ENCODE measurements around the gene GPRC5C. TPM values are rescaled to one million over a fixed set of nuclear protein-coding genes. Genes with fewer than 3 reads are reported as not detected.

The GPRC5C gene
- total and polyA plus RNA-seq, 2 experiments from 2014 or later = 106 to 114 TPM

- Histone ChIP-seq H3K27me3 (peaks cover 6% of the 10 kb centered on the region), H3K4me3 (no peak overlapping the region), H3K4me1 (ENCODE audit: low read depth) (peaks cover 12% of the 10 kb centered on the region), H3K9me3 (ENCODE audit: low read depth) (no peaks in the 10 kb centered on the region), H3K27ac (no peak overlapping the region), H3K36me3 (no peaks in the 10 kb centered on the region)
- TF ChIP-seq CTCF (IDR thresholded peaks at IDR 0.05; ENCODE audit: low read depth, low read length) = no peak
- DNase-seq (ENCODE audit: low read depth in 1 of 2, low spot score in 1 of 2) = no peak
Observed at GRCh38 chr17:74455821-74456220, 23.9 kb downstream of the GPRC5C start.

- Histone ChIP-seq H3K27ac (no peak overlapping the region), H3K9me3 (ENCODE audit: low read depth) (no peaks in the 10 kb centered on the region), H3K27me3 (peaks cover 6% of the 10 kb centered on the region), H3K4me3 (no peak overlapping the region), H3K4me1 (ENCODE audit: low read depth) (peaks cover 12% of the 10 kb centered on the region), H3K36me3 (no peaks in the 10 kb centered on the region)
- TF ChIP-seq CTCF (IDR thresholded peaks at IDR 0.05; ENCODE audit: low read depth, low read length) = peak; percentile 92
- DNase-seq (ENCODE audit: low read depth in 1 of 2, low spot score in 1 of 2) = peak; percentile 82 to 85
Observed at GRCh38 chr17:74457146-74457819, 25.4 kb downstream of the GPRC5C start.

- no peak for TF ChIP-seq CTCF (IDR thresholded peaks at IDR 0.05; ENCODE audit: low read depth, low read length)
- Histone ChIP-seq H3K36me3 (no peaks in the 10 kb centered on the region), H3K9me3 (ENCODE audit: low read depth) (no peaks in the 10 kb centered on the region), H3K27me3 (peaks cover 6% of the 10 kb centered on the region), H3K4me3 (no peak overlapping the region), H3K4me1 (ENCODE audit: low read depth) (peaks cover 12% of the 10 kb centered on the region), H3K27ac (no peak overlapping the region)
- DNase-seq (ENCODE audit: low read depth in 1 of 2, low spot score in 1 of 2) = no peak
Observed at GRCh38 chr17:74457820-74458166, 25.9 kb downstream of the GPRC5C start.

GRCh38 chr17:74458835-74459234 lies 26.9 kb downstream of the GPRC5C start:
- Histone ChIP-seq H3K9me3 (ENCODE audit: low read depth) (no peaks in the 10 kb centered on the region), H3K4me1 (ENCODE audit: low read depth) (peaks cover 12% of the 10 kb centered on the region), H3K4me3 (no peak overlapping the region), H3K27ac (no peak overlapping the region), H3K36me3 (no peaks in the 10 kb centered on the region), H3K27me3 (peaks cover 6% of the 10 kb centered on the region)
- TF ChIP-seq CTCF (IDR thresholded peaks at IDR 0.05; ENCODE audit: low read depth, low read length) = no peak
- DNase-seq (ENCODE audit: low read depth in 1 of 2, low spot score in 1 of 2) = no peak

- H3K4me1 ChIP-seq (ENCODE audit: low read depth) = peaks cover 7% of the 10 kb centered on the region
- DNase-seq (ENCODE audit: low read depth in 1 of 2, low spot score in 1 of 2) = no peak
- no peak overlapping the region for H3K27ac ChIP-seq
- no peak for TF ChIP-seq CTCF (IDR thresholded peaks at IDR 0.05; ENCODE audit: low read depth, low read length)
- no peaks in the 10 kb centered on the region for H3K36me3 ChIP-seq
- no peak overlapping the region for H3K4me3 ChIP-seq
- H3K9me3 ChIP-seq (ENCODE audit: low read depth) = no peaks in the 10 kb centered on the region
- peaks cover 6% of the 10 kb centered on the region for H3K27me3 ChIP-seq
Observed at GRCh38 chr17:74459622-74460021, 27.7 kb downstream of the GPRC5C start.

Measured in cardiac muscle cell (in vitro differentiated cells and primary cell).